ENCODE results near the gene MICAL3.

MICAL3 gene

GRCh38 chr22:17831501-17832251 is 192.7 kb downstream of the MICAL3 start:
- intact Hi-C loops (cut with DNase I) = loop anchor here (2.0 to 5.0 kb wide), 4 partner anchors 41 to 245 kb away; partner anchors contain the start of genes MICAL3 and PEX26
- no peak for DNase-seq

- peak; percentile 74 to 95 (median 89) for DNase-seq
- intact Hi-C loops (cut with DNase I) = loop anchor here (2.0 to 5.0 kb wide), 4 partner anchors 42 to 246 kb away; partner anchors contain the start of genes MICAL3 and PEX26
These were observed 194.1 kb downstream of the MICAL3 start for GRCh38 chr22:17830043-17830961.

DNA sequence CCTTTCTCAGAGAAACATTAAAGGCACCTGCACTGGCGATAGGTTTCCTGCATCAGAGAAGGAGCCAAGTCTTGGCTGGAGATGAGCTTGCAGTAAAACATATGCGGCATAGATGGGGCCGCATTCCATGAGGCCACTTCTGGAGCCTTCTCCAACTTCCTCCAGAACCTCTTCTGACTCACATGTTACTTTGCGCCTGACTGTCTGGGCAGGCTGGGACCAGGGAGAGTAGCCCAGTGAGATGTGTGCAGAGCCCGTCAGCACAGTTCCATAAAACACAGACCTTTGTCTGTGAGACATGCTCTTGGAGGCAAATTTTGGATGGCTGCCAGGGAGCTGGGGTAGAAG is 194.7 kb downstream of the MICAL3 start:
- intact Hi-C loops (cut with DNase I) = loop anchor here (2.0 to 5.0 kb wide), 4 partner anchors 43 to 247 kb away; partner anchors contain the start of genes MICAL3 and PEX26
- no peak for DNase-seq

GRCh38 chr22:17828502-17829080 is 195.8 kb downstream of the MICAL3 start:
- intact Hi-C loops (cut with DNase I) = no loop called here
- no peak for DNase-seq

DNA sequence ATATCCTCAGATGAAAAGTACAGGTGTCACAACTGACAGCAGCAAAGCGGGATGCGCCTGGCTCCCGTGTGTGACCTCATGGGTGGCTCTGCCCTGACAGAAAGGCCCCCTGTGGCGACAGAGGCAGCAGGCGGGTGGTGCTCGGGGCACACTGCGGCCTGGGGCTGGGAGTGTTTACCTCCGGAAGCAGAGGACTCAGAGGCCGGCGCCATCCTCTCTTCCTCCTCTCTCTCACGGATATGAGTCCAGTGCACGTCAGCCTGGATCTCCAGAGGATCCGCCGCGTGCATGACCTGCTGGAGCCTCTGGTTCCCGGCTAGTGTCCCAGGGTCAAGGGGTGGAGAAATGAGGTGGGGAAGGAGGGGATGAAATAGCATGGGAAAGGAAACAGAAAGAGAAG is 196.9 kb downstream of the MICAL3 start:
- no peak for DNase-seq
- intact Hi-C loops (cut with DNase I) = no loop called here

DNA sequence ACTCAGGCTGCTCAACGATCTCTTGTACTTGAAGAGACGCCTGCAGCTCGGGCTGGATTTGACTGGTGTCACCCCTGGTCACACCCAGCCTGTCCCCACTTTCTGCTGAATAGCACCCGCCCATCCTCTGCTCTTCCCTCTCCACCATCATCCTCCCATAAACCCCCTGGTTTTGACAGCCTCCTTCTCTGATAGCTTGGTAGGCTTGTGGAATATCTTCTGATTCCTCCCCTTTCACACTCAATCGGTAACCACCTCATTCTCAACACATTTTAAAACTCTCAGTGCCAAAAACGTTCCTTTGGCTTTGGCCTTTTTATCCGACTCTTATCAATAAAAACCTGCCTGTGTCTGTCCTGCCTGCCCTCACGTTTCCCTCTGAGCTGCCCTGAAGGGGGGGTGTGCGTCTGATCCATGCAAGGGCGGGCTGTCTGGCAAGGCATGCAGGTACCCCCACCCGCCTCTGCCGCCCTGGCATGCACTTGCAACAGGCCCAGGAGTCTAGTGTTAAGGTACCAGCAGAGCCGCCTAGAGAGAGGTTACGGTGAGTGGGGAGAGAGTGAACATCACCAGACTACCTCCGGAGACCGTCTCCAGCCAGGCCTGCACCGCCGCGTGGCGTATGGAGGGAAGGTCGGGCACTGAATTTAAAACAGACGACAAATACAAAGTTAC is 198.3 kb downstream of the MICAL3 start:
- intact Hi-C loops (cut with DNase I) = no loop called here

DNA sequence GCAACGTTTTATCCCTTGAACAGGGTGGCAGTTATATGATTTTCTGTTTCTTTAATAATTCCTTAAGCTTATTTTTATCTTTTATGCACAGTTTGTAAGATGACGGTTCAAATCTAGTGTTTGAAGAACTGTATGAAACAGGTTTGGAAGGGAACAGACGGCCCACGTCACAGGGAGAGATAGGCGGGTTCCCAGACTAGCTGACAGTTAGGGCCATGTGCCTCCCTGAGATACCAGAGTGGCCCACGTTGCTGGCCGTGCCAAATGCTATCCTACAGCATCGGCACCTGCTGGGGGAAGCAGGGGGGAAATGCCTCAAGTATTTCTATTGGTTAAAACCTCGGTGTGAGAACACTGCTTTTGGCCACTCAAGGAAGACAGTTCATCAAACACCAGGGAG is 199.9 kb downstream of the MICAL3 start:
- DNase-seq = no peak
- intact Hi-C loops (cut with DNase I) = no loop called here

More for the DNA sequence above, 198.3 kb downstream of the MICAL3 start:
- no peak for DNase-seq

- no peak for DNase-seq
- intact Hi-C loops (cut with DNase I) = no loop called here
These were observed 200.4 kb downstream of the MICAL3 start for GRCh38 chr22:17823964-17824363.

DNA sequence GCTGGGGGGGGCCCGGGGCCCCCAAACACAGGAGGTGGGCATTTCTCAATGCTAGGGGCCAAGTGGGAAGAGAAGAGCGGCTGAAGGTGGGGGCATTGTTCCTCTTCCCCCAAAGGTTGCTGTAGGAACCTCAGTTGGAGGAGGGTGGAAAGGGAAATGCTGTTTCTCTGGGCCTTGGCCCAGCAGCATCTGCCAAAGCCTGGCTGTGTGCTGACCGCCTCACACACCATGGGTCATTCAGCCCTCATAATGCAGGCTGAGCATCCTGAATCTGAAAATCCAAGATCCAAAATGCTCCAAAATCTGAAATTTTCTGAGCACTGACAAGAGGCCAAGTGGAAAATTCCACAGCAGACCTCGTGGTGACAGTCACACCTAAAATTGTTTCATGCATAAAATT is 201.1 kb downstream of the MICAL3 start:
- intact Hi-C loops (cut with DNase I) = no loop called here
- DNase-seq = peak in 6 of 42 donors; percentile 23 to 45 (median 38)

- intact Hi-C loops (cut with DNase I) = no loop called here
- no peak for DNase-seq
These were observed 202.3 kb downstream of the MICAL3 start for GRCh38 chr22:17822087-17822486.

GRCh38 chr22:17820879-17821439 is 203.4 kb downstream of the MICAL3 start:
- intact Hi-C loops (cut with DNase I) = no loop called here
- DNase-seq = no peak

- no peak for DNase-seq
- intact Hi-C loops (cut with DNase I) = no loop called here
These were observed 205.7 kb downstream of the MICAL3 start for GRCh38 chr22:17818649-17819048.

GRCh38 chr22:17818180-17818579 is 206.2 kb downstream of the MICAL3 start:
- DNase-seq = no peak
- intact Hi-C loops (cut with DNase I) = no loop called here

DNA sequence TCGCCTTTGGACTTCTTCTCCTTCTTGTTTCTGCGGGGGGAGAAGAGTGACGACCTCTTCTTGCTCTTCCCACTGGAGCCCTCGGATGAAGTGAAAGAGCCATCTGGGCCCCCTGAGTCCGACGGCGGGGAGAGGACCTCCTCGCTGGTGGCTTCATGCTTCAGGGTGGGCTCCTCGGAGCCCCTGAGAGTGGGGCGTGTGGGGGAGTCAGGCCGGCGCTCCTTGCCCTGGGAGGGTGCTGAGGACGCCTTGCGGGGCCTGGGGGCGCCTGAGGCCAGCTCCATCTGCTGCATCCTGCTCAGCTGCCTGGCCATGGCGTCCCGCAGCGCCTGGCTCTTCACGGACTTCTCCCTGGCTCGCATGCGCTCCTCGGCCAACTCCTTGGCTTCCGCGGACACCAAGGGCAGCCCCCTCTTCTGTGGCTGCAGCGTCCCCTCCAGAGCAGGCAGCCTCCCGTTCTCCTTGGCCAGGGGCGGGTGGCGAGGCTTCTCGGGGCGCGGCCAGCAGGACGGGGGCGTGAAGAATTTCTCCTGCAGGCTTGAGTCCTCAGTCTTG is 206.8 kb downstream of the MICAL3 start:
- intact Hi-C loops (cut with DNase I) = no loop called here
- DNase-seq = no peak

GRCh38 chr22:17817079-17817478 is 207.3 kb downstream of the MICAL3 start:
- intact Hi-C loops (cut with DNase I) = no loop called here
- DNase-seq = no peak

GRCh38 chr22:17816649-17817048 is 207.7 kb downstream of the MICAL3 start:
- no peak for DNase-seq
- intact Hi-C loops (cut with DNase I) = no loop called here

GRCh38 chr22:17815703-17816254 is 208.6 kb downstream of the MICAL3 start:
- intact Hi-C loops (cut with DNase I) = no loop called here
- no peak for DNase-seq

DNA sequence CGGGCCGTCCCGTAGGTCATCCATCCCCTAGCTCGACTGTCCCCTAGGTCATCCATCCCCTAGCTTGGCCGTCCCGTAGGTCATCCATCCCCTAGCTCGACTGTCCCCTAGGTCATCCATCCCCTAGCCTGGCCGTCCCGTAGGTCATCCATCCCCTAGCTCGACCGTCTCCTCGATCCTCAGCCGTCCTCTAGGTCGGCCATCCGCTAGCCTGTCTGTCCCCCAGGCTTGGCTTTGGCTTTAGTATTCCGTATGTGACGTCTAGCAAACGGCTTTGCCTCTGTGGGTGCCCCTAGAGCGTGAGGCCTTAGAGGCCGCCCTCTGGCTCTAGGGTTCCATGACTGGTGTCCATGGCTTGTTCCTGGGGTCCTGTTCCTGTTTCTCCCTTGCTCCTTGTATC is 209.5 kb downstream of the MICAL3 start:
- DNase-seq = no peak
- intact Hi-C loops (cut with DNase I) = no loop called here
